ENCODE data around the gene TIMM10B. TPM values are rescaled to one million over a fixed set of nuclear protein-coding genes. Genes with fewer than 3 reads are reported as not detected.

TIMM10B gene
- total RNA-seq, 4 donors from 2014 or later: 41.1 to 45.1 (median 42.7) TPM

DNA sequence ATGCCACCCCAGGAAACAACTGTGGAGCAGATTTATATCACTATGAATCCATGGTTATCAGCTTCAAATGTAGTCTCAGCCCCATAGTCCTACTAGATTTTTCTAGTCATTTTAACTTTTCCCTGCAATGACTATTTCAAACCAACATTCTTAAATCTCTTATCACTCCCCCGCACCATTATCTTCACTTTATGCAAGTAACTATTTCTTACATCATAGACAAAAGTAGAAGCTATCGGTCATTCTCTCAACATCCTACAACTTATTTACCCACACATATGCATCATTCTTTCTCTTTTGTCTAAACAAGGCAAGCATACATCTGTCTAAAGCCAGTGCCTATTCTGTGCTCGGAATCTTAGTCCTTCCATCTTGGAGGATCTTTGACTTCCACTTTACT, 4.4 kb downstream of the TIMM10B start:
- no peaks in the 10 kb centered on the region for H3K9me3 ChIP-seq
- H3K27me3 ChIP-seq: no peaks in the 10 kb centered on the region
- intact Hi-C loops (cut with DNase I): no loop called here
- no peak overlapping the region for H3K27ac ChIP-seq (replicated peaks in 1 of 4)
- no peak for TF ChIP-seq EP300 (IDR thresholded peaks at IDR 0.05)
- TF ChIP-seq, protein P1, sequence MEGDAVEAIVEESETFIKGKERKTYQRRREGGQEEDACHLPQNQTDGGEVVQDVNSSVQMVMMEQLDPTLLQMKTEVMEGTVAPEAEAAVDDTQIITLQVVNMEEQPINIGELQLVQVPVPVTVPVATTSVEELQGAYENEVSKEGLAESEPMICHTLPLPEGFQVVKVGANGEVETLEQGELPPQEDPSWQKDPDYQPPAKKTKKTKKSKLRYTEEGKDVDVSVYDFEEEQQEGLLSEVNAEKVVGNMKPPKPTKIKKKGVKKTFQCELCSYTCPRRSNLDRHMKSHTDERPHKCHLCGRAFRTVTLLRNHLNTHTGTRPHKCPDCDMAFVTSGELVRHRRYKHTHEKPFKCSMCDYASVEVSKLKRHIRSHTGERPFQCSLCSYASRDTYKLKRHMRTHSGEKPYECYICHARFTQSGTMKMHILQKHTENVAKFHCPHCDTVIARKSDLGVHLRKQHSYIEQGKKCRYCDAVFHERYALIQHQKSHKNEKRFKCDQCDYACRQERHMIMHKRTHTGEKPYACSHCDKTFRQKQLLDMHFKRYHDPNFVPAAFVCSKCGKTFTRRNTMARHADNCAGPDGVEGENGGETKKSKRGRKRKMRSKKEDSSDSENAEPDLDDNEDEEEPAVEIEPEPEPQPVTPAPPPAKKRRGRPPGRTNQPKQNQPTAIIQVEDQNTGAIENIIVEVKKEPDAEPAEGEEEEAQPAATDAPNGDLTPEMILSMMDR (IDR thresholded peaks at IDR 0.05): no peak
- TF ChIP-seq POLR2A (IDR thresholded peaks at IDR 0.05; ENCODE audit: low read depth): no peak
- no peak for TF ChIP-seq POLR2AphosphoS5 (IDR thresholded peaks at IDR 0.05)
- H3K4me3 ChIP-seq: no peak overlapping the region
- DNase-seq (ENCODE audit: extremely low spot score): no peak
- 94% methylated on average over 3 of the region's 3 CpGs for WGBS
- H3K36me3 ChIP-seq: peaks cover 0 to 84% (median 50%) of the 10 kb centered on the region in 4 donors
- peaks cover 15 to 23% (median 19%) of the 10 kb centered on the region in 4 donors for H3K4me1 ChIP-seq

DNA sequence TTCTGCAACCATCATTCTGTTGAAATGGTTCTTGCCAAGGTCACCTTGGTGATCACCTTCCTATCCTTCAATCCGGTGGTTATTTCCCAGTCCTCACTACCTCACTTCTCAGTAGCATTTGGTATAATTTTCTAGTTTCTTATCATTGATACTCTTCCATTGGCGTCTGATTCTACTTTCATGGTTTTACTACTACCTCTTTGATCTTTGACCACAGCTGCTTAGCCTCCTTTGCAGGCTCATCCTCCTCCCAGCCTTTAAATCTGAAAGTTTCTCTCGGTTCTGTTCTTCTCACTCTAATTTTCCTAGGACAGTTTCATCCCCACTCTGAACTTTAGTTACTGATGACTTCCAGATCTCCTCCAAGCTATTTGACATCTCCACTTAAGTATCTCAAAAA, 5.0 kb downstream of the TIMM10B start:
- 93% methylated on average over 3 of the region's 3 CpGs for WGBS
- DNase-seq (ENCODE audit: extremely low spot score): no peak
- H3K36me3 ChIP-seq: peaks cover 0 to 86% (median 51%) of the 10 kb centered on the region in 4 donors
- H3K4me3 ChIP-seq: no peak overlapping the region
- H3K4me1 ChIP-seq: peaks cover 14 to 20% (median 16%) of the 10 kb centered on the region in 4 donors
- no peaks in the 10 kb centered on the region for H3K9me3 ChIP-seq
- no peaks in the 10 kb centered on the region for H3K27me3 ChIP-seq
- TF ChIP-seq POLR2AphosphoS5 (IDR thresholded peaks at IDR 0.05) (no peak), EP300 (IDR thresholded peaks at IDR 0.05) (no peak), POLR2A (IDR thresholded peaks at IDR 0.05; ENCODE audit: low read depth) (no peak)
- TF ChIP-seq, protein P1 (IDR thresholded peaks at IDR 0.05): no peak
- intact Hi-C loops (cut with DNase I): no loop called here
- H3K27ac ChIP-seq (replicated peaks in 1 of 4): no peak overlapping the region

DNA sequence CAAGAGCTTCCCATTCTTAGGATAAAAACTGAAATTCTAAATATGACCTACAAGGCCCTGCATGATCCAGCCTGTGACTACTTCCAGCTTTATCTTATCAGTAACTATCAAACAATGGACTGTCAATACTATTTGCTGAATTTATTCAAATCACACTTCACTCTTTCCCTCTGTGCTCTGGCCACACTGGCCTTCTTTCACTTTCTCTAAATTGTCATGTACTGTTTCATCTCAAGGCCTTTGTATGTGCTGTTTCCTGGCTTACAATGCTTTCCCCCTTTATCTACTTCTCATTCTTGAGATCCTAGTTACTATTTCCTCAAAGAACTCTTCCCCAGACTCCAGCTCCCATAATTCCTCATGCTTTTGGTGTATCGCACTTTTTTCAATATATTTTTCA, 5.6 kb downstream of the TIMM10B start:
- H3K27ac ChIP-seq (replicated peaks in 1 of 4): no peak overlapping the region
- no peak for DNase-seq (ENCODE audit: extremely low spot score)
- H3K4me1 ChIP-seq: peaks cover 11 to 17% (median 13%) of the 10 kb centered on the region in 4 donors
- intact Hi-C loops (cut with DNase I): no loop called here
- no peaks in the 10 kb centered on the region for H3K27me3 ChIP-seq
- TF ChIP-seq EP300 (IDR thresholded peaks at IDR 0.05) (no peak), POLR2AphosphoS5 (IDR thresholded peaks at IDR 0.05) (no peak), POLR2A (IDR thresholded peaks at IDR 0.05; ENCODE audit: low read depth) (no peak)
- TF ChIP-seq, protein P1 (IDR thresholded peaks at IDR 0.05): no peak
- H3K36me3 ChIP-seq: peaks cover 0 to 88% (median 54%) of the 10 kb centered on the region in 4 donors
- WGBS: 97% methylated on average over 1 of the region's 1 CpG
- H3K9me3 ChIP-seq: no peaks in the 10 kb centered on the region
- no peak overlapping the region for H3K4me3 ChIP-seq

DNA sequence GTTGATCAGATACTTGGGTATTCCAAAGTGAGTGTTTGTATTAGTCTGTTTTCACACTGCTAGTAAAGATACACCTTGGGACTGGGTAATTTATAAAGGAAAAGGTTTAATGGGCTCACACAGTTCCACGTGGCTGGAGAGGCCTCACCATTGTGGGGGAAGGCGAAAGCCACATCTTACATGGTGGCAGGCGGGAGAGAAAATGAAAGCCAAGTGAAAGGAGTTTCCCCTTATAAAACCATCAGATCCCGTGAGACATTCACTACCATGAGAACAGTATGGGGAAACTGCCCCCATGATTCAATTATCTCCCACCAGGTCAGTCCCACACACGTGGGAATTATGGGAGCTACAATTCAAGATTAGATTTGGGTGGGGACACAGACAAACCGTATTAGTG, 7.0 kb downstream of the TIMM10B start:
- H3K27me3 ChIP-seq: no peaks in the 10 kb centered on the region
- H3K27ac ChIP-seq (replicated peaks in 1 of 4): no peak overlapping the region
- TF ChIP-seq, protein P1 (IDR thresholded peaks at IDR 0.05): no peak
- TF ChIP-seq EP300 (IDR thresholded peaks at IDR 0.05) (no peak), POLR2A (IDR thresholded peaks at IDR 0.05; ENCODE audit: low read depth) (no peak), POLR2AphosphoS5 (IDR thresholded peaks at IDR 0.05) (no peak)
- no peak overlapping the region for H3K4me3 ChIP-seq
- DNase-seq (ENCODE audit: extremely low spot score): no peak
- 88% methylated on average over 6 of the region's 6 CpGs for WGBS
- intact Hi-C loops (cut with DNase I): no loop called here
- no peaks in the 10 kb centered on the region for H3K9me3 ChIP-seq
- peaks cover 0 to 3% (median under 1%) of the 10 kb centered on the region in 4 donors for H3K4me1 ChIP-seq
- peaks cover 0 to 90% (median 51%) of the 10 kb centered on the region in 4 donors for H3K36me3 ChIP-seq

DNA sequence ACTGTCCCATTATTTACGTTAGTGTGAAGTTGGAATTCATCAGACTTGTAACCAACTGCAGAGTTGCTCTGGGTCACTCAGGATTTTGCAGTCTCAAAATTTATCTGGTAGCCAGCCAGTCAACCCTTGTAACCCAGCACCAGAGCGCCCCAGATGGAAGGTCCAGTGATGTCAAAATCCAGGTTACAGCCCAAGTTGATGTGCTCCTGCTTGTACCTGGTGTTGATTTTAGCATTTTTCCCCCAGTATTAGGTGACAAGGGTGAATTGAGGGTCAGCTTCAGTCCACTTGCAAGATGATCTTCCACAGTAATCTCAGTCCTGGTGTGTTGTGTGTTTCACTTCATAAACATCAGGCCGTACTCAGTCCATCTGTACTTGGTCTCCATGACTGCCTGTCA, 7.5 kb downstream of the TIMM10B start:
- no peak overlapping the region for H3K4me3 ChIP-seq
- H3K36me3 ChIP-seq: peaks cover 0 to 90% (median 46%) of the 10 kb centered on the region in 4 donors
- H3K27ac ChIP-seq (replicated peaks in 1 of 4): no peak overlapping the region
- H3K27me3 ChIP-seq: no peaks in the 10 kb centered on the region
- TF ChIP-seq POLR2A (IDR thresholded peaks at IDR 0.05; ENCODE audit: low read depth): no peak
- no peak for TF ChIP-seq POLR2AphosphoS5 (IDR thresholded peaks at IDR 0.05)
- TF ChIP-seq EP300 (IDR thresholded peaks at IDR 0.05): no peak
- TF ChIP-seq, protein P1 (IDR thresholded peaks at IDR 0.05): no peak
- DNase-seq (ENCODE audit: extremely low spot score): no peak
- intact Hi-C loops (cut with DNase I): no loop called here
- H3K4me1 ChIP-seq: no peaks in the 10 kb centered on the region
- H3K9me3 ChIP-seq: no peaks in the 10 kb centered on the region
- WGBS: 92% methylated on average over 3 of the region's 3 CpGs
